ENCODE data around the gene TMIE.

DNA sequence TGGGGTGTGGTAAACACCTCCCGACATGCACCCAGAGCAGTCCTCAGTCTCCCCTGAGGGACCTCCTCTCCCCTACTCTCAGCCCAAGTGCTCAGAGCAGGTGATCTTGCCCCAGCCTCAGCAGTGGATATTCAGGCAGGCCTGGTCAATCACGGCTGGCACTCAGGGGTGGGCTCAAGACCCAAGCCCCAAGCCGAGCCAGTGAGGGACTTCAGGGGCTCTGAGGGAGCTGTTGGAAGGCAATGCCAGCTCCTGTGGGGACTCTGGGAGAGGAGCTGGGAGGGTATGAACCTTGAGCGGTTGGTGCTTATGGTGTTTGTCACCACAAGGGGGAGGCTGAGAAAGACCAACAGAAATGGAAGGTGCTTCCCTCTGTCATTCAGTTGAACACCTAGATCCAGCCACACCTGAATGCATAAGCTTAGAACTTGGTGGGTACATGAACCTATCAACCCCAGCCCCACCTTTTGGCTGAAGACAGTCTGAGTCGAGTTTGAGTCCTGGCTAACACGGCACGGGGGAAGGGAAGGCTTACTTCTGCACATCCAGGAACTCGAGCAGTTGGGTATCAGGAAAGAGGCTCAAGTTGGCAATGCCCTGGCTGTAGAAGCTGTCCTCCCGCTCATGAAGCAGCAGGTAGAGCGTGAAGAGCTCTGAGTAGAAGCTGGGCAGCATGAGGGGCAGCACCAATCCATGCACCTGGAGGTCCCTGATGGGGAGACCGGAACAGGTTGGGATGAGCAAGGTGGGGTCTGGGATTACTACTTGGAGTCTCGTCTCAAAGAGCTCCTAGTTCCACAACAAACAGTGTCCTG, 27.0 kb upstream of the TMIE start:
- TF ChIP-seq, protein P1, sequence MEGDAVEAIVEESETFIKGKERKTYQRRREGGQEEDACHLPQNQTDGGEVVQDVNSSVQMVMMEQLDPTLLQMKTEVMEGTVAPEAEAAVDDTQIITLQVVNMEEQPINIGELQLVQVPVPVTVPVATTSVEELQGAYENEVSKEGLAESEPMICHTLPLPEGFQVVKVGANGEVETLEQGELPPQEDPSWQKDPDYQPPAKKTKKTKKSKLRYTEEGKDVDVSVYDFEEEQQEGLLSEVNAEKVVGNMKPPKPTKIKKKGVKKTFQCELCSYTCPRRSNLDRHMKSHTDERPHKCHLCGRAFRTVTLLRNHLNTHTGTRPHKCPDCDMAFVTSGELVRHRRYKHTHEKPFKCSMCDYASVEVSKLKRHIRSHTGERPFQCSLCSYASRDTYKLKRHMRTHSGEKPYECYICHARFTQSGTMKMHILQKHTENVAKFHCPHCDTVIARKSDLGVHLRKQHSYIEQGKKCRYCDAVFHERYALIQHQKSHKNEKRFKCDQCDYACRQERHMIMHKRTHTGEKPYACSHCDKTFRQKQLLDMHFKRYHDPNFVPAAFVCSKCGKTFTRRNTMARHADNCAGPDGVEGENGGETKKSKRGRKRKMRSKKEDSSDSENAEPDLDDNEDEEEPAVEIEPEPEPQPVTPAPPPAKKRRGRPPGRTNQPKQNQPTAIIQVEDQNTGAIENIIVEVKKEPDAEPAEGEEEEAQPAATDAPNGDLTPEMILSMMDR (IDR thresholded peaks at IDR 0.05) = no peak
- TF ChIP-seq POLR2A (IDR thresholded peaks at IDR 0.05) = no peak

Data from tibial nerve (tissue), 3 donors.